Central memory CD8-positive, alpha-beta T cell (primary cell): ENCODE measurements around the gene FLVCR2.
A peak's percentile ranks its signal among the peaks of the same experiment; 100 is the strongest.

ENCODE experiments used
- ATAC-seq: fragments of 150-1000 bp; cut with Tn5 transposase; replicated peaks from 2 replicates; pipeline ENCODE4 v1.10.0; 2022; ENCODE audit warnings: mild to moderate bottlenecking, moderate FRiP score, moderate number of reproducible peaks; ENCODE audit not compliant: poor library complexity, severe bottlenecking; ENCODE audit errors: extremely low read depth
- DNase-seq, 2 donors: peaks; one replicate each; pipeline ENCODE4 v3.0.0; 2021; ENCODE audit warnings: low spot score in 2 of 2
- H3K27ac Mint-ChIP-seq: one replicate; pipeline ENCODE4 v1.8.0; 2022; ENCODE audit warnings: low read depth, mild to moderate bottlenecking, moderate library complexity, mixed read lengths
- H3K27me3 Mint-ChIP-seq: one replicate; pipeline ENCODE4 v1.8.0; 2022; ENCODE audit warnings: mixed read lengths
- H3K36me3 Mint-ChIP-seq: one replicate; pipeline ENCODE4 v1.8.0; 2022; ENCODE audit warnings: mild to moderate bottlenecking, moderate library complexity, mixed read lengths; ENCODE audit not compliant: insufficient read depth
- H3K4me1 Mint-ChIP-seq: one replicate; pipeline ENCODE4 v1.8.0; 2022; ENCODE audit warnings: mixed read lengths
- H3K4me3 Mint-ChIP-seq: one replicate; pipeline ENCODE4 v1.8.0; 2022; ENCODE audit warnings: mild to moderate bottlenecking, moderate library complexity, mixed read lengths
- H3K9me3 Mint-ChIP-seq: one replicate; pipeline ENCODE4 v1.8.0; 2022; ENCODE audit warnings: mixed read lengths

The FLVCR2 gene

DNA sequence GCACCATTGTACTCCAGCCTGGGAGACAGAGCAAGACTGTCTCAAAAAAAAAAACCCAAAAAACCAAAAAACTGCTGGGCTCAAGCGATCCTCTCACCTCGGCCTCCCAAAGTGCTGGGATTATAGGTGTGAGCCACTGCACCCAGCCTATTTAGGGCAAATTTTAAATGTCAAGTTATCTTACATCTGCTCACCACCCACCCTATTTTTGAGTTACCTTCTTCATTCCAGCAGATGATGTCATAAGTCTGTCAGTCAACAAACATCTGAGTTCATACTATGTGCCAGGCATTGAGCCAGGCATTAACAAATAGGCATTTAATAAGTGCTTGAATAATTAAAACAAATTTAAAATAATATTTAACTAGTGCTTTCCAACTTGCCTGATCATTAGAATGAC is 34.6 kb upstream of the FLVCR2 start:
- Mint-ChIP-seq H3K4me3 (peak overlapping the region; percentile 25), H3K4me1 (peaks cover 77% of the 10 kb centered on the region), H3K27ac (peak overlapping the region; percentile 95), H3K27me3 (no peaks in the 10 kb centered on the region), H3K36me3 (peaks cover 25% of the 10 kb centered on the region), H3K9me3 (no peaks in the 10 kb centered on the region)
- ATAC-seq (no peak), DNase-seq (no peak)

DNA sequence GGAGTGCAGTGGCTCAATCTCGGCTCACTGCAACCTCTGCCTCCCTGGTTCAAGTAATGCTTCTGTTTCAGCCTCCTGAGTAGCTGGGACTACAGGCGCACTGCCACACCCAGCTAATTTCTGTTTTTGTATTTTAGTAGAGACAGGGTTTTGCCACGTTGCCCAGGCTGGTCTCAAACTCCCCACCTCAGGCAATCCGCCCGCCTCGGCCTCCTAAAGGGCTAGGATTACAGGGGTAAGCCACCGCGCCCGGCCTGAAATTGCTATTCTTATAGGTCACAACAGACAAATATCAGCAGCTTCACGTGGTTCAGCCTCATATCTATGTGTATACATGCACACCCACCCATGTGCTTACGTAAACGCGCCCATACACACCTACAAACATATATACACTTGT is 32.5 kb upstream of the FLVCR2 start:
- Mint-ChIP-seq H3K27ac (peak overlapping the region; percentile 93), H3K9me3 (no peaks in the 10 kb centered on the region), H3K27me3 (no peaks in the 10 kb centered on the region), H3K36me3 (peaks cover 18% of the 10 kb centered on the region), H3K4me1 (peaks cover 76% of the 10 kb centered on the region), H3K4me3 (no peak overlapping the region)
- DNase-seq (no peak), ATAC-seq (no peak)

- peak overlapping the region; percentile 93 for H3K27ac Mint-ChIP-seq
- no peaks in the 10 kb centered on the region for H3K27me3 Mint-ChIP-seq
- DNase-seq, result no peak
- peaks cover 73% of the 10 kb centered on the region for H3K4me1 Mint-ChIP-seq
- no peak for ATAC-seq
- no peak overlapping the region for H3K4me3 Mint-ChIP-seq
- peaks cover 11% of the 10 kb centered on the region for H3K36me3 Mint-ChIP-seq
- H3K9me3 Mint-ChIP-seq, result no peaks in the 10 kb centered on the region
Measured at GRCh38 chr14:75547552-75548250, 30.7 kb upstream of the FLVCR2 start.

DNA sequence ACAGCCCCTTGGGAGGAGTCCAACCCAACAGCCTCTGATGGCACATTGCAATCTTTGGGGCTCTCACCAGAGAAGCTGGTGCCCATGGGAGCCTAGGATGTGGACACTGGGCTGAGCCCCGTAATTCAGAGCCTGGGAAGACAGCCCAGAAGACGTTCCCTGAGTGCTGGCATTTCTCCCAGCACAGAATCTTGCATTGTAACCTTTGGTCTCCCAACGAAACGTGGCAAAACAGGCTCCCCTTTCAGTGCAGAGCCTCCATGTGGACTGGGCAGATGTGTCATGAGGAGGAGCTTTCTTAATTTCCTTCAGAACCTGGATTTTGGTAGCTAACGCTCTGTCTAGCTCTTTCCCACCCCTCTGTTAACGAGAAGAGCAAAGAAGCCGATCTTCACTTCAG is 29.9 kb upstream of the FLVCR2 start:
- peaks cover 74% of the 10 kb centered on the region for H3K4me1 Mint-ChIP-seq
- H3K27ac Mint-ChIP-seq, result peak overlapping the region; percentile 93
- H3K9me3 Mint-ChIP-seq, result no peaks in the 10 kb centered on the region
- no peak overlapping the region for H3K4me3 Mint-ChIP-seq
- DNase-seq (no peak), ATAC-seq (no peak)
- peaks cover 10% of the 10 kb centered on the region for H3K36me3 Mint-ChIP-seq
- H3K27me3 Mint-ChIP-seq, result no peaks in the 10 kb centered on the region

DNA sequence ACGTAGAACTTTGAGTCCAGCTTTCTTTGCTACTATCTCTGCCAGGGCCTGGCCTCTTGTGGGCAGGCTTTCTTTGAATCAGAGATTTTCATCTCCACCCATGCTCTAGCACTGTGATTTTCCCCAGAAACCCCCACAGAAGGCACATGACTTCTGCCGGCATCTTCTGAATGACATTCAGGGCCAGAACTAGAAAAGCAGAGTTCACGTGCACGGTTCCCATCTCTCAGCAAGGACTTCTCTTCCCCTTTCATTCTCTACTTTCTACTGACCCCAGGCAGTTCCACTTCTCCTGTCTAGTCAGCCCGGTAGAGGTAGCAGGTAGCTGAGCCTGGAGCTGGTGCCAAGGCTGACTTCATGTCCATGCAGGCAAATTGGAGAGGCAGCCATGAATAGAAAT is 29.3 kb upstream of the FLVCR2 start:
- Mint-ChIP-seq H3K27ac (peak overlapping the region; percentile 93), H3K4me3 (peak overlapping the region; percentile 10), H3K9me3 (no peaks in the 10 kb centered on the region), H3K36me3 (peaks cover 10% of the 10 kb centered on the region), H3K27me3 (no peaks in the 10 kb centered on the region), H3K4me1 (peaks cover 68% of the 10 kb centered on the region)
- no peak for DNase-seq
- no peak for ATAC-seq

GRCh38 chr14:75551021-75551420 is 27.4 kb upstream of the FLVCR2 start:
- Mint-ChIP-seq H3K27ac (peak overlapping the region; percentile 93), H3K4me3 (no peak overlapping the region), H3K36me3 (peaks cover 9% of the 10 kb centered on the region), H3K4me1 (peaks cover 65% of the 10 kb centered on the region), H3K9me3 (no peaks in the 10 kb centered on the region), H3K27me3 (no peaks in the 10 kb centered on the region)
- DNase-seq (no peak), ATAC-seq (no peak)

- Mint-ChIP-seq H3K9me3 (no peaks in the 10 kb centered on the region), H3K27me3 (no peaks in the 10 kb centered on the region), H3K27ac (no peak overlapping the region), H3K36me3 (peaks cover 3% of the 10 kb centered on the region), H3K4me1 (peaks cover 49% of the 10 kb centered on the region), H3K4me3 (no peak overlapping the region)
- DNase-seq, result no peak
- ATAC-seq, result no peak
Measured at GRCh38 chr14:75553157-75553556, 25.3 kb upstream of the FLVCR2 start.

GRCh38 chr14:75553761-75554364 is 24.6 kb upstream of the FLVCR2 start:
- Mint-ChIP-seq H3K9me3 (no peaks in the 10 kb centered on the region), H3K4me1 (peaks cover 42% of the 10 kb centered on the region), H3K36me3 (peaks cover 3% of the 10 kb centered on the region), H3K27me3 (no peaks in the 10 kb centered on the region), H3K4me3 (no peak overlapping the region), H3K27ac (no peak overlapping the region)
- no peak for DNase-seq
- ATAC-seq, result no peak

- Mint-ChIP-seq H3K4me3 (no peak overlapping the region), H3K27me3 (no peaks in the 10 kb centered on the region), H3K27ac (no peak overlapping the region), H3K4me1 (peaks cover 36% of the 10 kb centered on the region), H3K9me3 (no peaks in the 10 kb centered on the region), H3K36me3 (peaks cover 3% of the 10 kb centered on the region)
- DNase-seq (no peak), ATAC-seq (no peak)
Measured at GRCh38 chr14:75554482-75554881, 23.9 kb upstream of the FLVCR2 start.

- Mint-ChIP-seq H3K36me3 (peaks cover 2% of the 10 kb centered on the region), H3K9me3 (no peaks in the 10 kb centered on the region), H3K27ac (no peak overlapping the region)
Measured at GRCh38 chr14:75558440-75558839, 20.0 kb upstream of the FLVCR2 start.

GRCh38 chr14:75559045-75559444 is 19.4 kb upstream of the FLVCR2 start:
- no peak overlapping the region for H3K27ac Mint-ChIP-seq
- DNase-seq, result no peak
- H3K4me1 Mint-ChIP-seq, result peaks cover 12% of the 10 kb centered on the region
- H3K27me3 Mint-ChIP-seq, result no peaks in the 10 kb centered on the region
- no peak overlapping the region for H3K4me3 Mint-ChIP-seq
- ATAC-seq, result no peak
- peaks cover 2% of the 10 kb centered on the region for H3K36me3 Mint-ChIP-seq
- H3K9me3 Mint-ChIP-seq, result no peaks in the 10 kb centered on the region

More at GRCh38 chr14:75558440-75558839, 20.0 kb upstream of the FLVCR2 start:
- Mint-ChIP-seq H3K27me3 (no peaks in the 10 kb centered on the region), H3K4me3 (no peak overlapping the region), H3K4me1 (peaks cover 13% of the 10 kb centered on the region)
- ATAC-seq (no peak), DNase-seq (no peak)

DNA sequence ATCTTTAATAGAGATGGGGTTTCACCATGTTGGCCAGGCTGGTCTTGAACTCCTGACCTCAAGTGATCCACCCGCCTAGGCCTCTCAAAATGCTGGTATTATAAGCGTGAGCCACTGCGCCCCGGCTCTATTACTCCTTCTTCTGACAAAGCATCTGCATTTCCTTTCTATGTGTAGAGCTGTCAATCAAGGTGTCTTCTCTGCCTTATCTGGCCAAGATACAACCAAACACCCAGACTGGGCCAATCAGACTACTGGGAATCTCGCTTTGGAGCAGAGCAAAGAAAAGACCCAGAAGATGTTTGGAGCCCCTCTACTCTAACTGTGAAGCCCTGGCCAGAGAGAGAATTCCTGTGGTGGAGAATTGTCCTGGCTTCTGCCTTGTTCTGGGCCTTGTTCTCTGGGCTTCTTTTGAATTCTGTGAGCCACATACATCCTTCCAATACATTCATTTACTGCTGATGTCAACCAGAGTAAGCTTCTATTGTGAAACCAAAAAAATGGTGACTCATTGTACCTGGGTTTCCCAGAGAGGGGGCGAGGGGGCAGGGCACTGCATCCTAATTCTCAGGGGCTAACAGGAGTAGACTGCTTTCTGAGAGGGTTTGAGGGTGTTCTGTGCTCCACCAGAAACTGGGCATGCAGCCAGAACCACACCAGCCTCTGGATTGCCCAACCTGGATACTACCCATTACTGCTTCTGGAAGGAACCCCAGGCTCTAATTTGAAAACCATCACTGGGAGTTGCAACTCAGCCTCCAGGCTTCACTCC is 18.8 kb upstream of the FLVCR2 start:
- ATAC-seq (no peak), DNase-seq (no peak)
- Mint-ChIP-seq H3K9me3 (no peaks in the 10 kb centered on the region), H3K4me1 (peaks cover 12% of the 10 kb centered on the region), H3K27ac (no peak overlapping the region), H3K4me3 (no peak overlapping the region), H3K27me3 (no peaks in the 10 kb centered on the region), H3K36me3 (peaks cover 2% of the 10 kb centered on the region)

DNA sequence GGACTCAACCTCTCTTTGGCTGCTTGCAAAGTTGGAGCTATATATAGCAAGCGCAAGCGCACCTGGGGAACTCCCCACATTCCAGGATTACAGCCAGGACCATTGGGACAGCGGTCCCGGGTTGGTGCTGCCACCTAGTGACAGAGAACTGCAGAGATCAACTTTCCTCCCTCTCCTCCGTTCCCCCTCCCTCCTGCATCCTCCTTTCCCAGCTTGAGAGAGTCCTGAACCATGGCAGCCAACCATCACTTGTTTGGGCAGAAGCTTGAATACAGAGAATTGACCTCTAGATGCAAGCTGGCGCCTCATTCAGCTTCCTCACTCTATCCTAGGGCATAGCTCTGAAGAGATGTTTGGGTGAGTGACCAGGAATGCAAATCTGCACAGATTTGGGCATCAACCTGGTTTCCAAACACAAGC is 17.4 kb upstream of the FLVCR2 start:
- Mint-ChIP-seq H3K36me3 (no peaks in the 10 kb centered on the region), H3K27ac (no peak overlapping the region), H3K4me1 (peaks cover 14% of the 10 kb centered on the region), H3K9me3 (no peaks in the 10 kb centered on the region), H3K4me3 (no peak overlapping the region), H3K27me3 (no peaks in the 10 kb centered on the region)
- ATAC-seq (peak; percentile 24), DNase-seq (peak in 1 of 2 donors; percentile 26)
